Caco-2 (cell line): ENCODE measurements around the gene MED12L. TPM values are rescaled to one million over a fixed set of nuclear protein-coding genes. Genes with fewer than 3 reads are reported as not detected.

ENCODE experiments used
- BruUV-seq: library from RNA; stranded (reverse); fragments of 400-500 nt; replicated peaks from 2 replicates; lab custom pipeline; 2021; lab: Mats Ljungman, UMichigan
- CTCF ChIA-PET: fragments of 300-600 bp; sonication (Branson Sonifier 250); formaldehyde crosslinking; loops from one replicate; lab custom pipeline; 2022; ENCODE audit warnings: antibody characterized with exemption; lab: Charles Lee
- POLR2A ChIA-PET: fragments of 300-600 bp; sonication (Branson Sonifier 250); formaldehyde crosslinking; loops from one replicate; lab custom pipeline; 2022; ENCODE audit warnings: antibody characterized with exemption; lab: Charles Lee
- DNase-seq, 2 experiments: peaks; one replicate each; pipeline versions ENCODE4 v3.0.0 to v3.0.0-alpha.2; 2020 to 2022
- H3K27me3 ChIP-seq: replicated peaks from 2 replicates; pipeline ENCODE4 v1.6.0; 2011; ENCODE audit warnings: low read length; ENCODE audit not compliant: control insufficient read depth, insufficient read depth
- H3K36me3 ChIP-seq: 2 replicates; pipeline ENCODE4 v1.5.1; 2011; ENCODE audit warnings: low read length; ENCODE audit not compliant: control insufficient read depth, insufficient read depth
- H3K4me1 ChIP-seq: fragments of 250-450 bp; sonication (Bioruptor Pico); 2 replicates; pipeline ENCODE4 v1.5.1; 2020; ENCODE audit warnings: mild to moderate bottlenecking
- H3K4me3 ChIP-seq: 2 replicates; pipeline ENCODE4 v1.5.1; 2011; ENCODE audit warnings: low read depth, mild to moderate bottlenecking, control low read depth, low read length
- H3K9me3 ChIP-seq: fragments of 250-450 bp; sonication (Bioruptor Pico); 2 replicates; pipeline ENCODE4 v1.5.1; 2020; ENCODE audit warnings: mild to moderate bottlenecking, moderate library complexity
- H3K27ac Mint-ChIP-seq: one replicate; pipeline ENCODE4 v1.8.0; 2022; ENCODE audit warnings: mixed read lengths; ENCODE audit not compliant: unreplicated experiment
- H3K27me3 Mint-ChIP-seq: one replicate; pipeline ENCODE4 v1.8.0; 2022; ENCODE audit warnings: mixed read lengths; ENCODE audit not compliant: insufficient read depth, unreplicated experiment
- H3K36me3 Mint-ChIP-seq: one replicate; pipeline ENCODE4 v1.8.0; 2022; ENCODE audit warnings: mild to moderate bottlenecking, mixed read lengths; ENCODE audit not compliant: insufficient read depth, unreplicated experiment
- H3K4me1 Mint-ChIP-seq: one replicate; pipeline ENCODE4 v1.8.0; 2022; ENCODE audit warnings: low read depth, mixed read lengths; ENCODE audit not compliant: unreplicated experiment
- H3K4me3 Mint-ChIP-seq: one replicate; pipeline ENCODE4 v1.8.0; 2022; ENCODE audit warnings: mild to moderate bottlenecking, moderate library complexity, mixed read lengths; ENCODE audit not compliant: unreplicated experiment
- H3K9me3 Mint-ChIP-seq: one replicate; pipeline ENCODE4 v1.8.0; 2022; ENCODE audit warnings: mixed read lengths; ENCODE audit not compliant: unreplicated experiment
- CTCF ChIP-seq, 2 experiments: fragments of 200-600 bp in 1 of 2; IDR thresholded peaks; 1 replicate in 1 of 2; 2 replicates in 1 of 2; pipeline versions ENCODE4 v1.5.1 to v1.8.0; 2011 to 2022; ENCODE audit warnings: antibody characterized with exemption in 1 of 2, control low read depth in 1 of 2, inconsistent platforms in 1 of 2, low read depth in 1 of 2, low read length in 1 of 2, mild to moderate bottlenecking in 1 of 2, moderate library complexity in 1 of 2; ENCODE audit not compliant: insufficient read depth in 1 of 2, severe bottlenecking in 1 of 2, unreplicated experiment in 1 of 2
- intact Hi-C: fragments of 100-400 bp; cut with micrococcal nuclease; formaldehyde crosslinking; loops from one replicate; pipeline ENCODE4 v1.10.0; 2022; ENCODE audit not compliant: unreplicated experiment
- total RNA-seq: library from RNA; stranded (reverse); gene quantifications from 2 replicates; pipeline ENCODE4 v1.2.3, GENCODE V29; 2022

Gene MED12L
- total RNA-seq, 1 experiment from 2014 or later, result 21.5 TPM

GRCh38 chr3:151362751-151363174 lies 277.3 kb downstream of the MED12L start:
- Mint-ChIP-seq H3K9me3 (no peaks in the 10 kb centered on the region), H3K27ac (no peak overlapping the region), H3K36me3 (peaks cover 5% of the 10 kb centered on the region), H3K27me3 (no peaks in the 10 kb centered on the region), H3K4me3 (no peak overlapping the region), H3K4me1 (no peaks in the 10 kb centered on the region)
- DNase-seq, result no peak
- ChIA-PET CTCF (no interaction called here), POLR2A (no interaction called here)
- no peaks in the 10 kb centered on the region for H3K36me3 ChIP-seq
- BruUV-seq, result no TSS peak
- intact Hi-C loops, result no loop called here
- no peaks in the 10 kb centered on the region for H3K27me3 ChIP-seq
- TF ChIP-seq CTCF (IDR thresholded peaks at IDR 0.05; ENCODE audit: insufficient read depth in 1 of 2, low read depth in 1 of 2, low read length in 1 of 2, severe bottlenecking in 1 of 2, unreplicated experiment in 1 of 2), result no peak
- H3K9me3 ChIP-seq, result no peaks in the 10 kb centered on the region
- no peaks in the 10 kb centered on the region for H3K4me1 ChIP-seq
- H3K4me3 ChIP-seq, result no peak overlapping the region

GRCh38 chr3:151366993-151367392 lies 281.5 kb downstream of the MED12L start:
- intact Hi-C loops, result no loop called here
- H3K4me1 Mint-ChIP-seq, result no peaks in the 10 kb centered on the region
- H3K4me3 Mint-ChIP-seq, result no peak overlapping the region
- BruUV-seq, result no TSS peak
- H3K27ac Mint-ChIP-seq, result no peak overlapping the region
- H3K36me3 ChIP-seq, result no peaks in the 10 kb centered on the region
- H3K4me3 ChIP-seq, result no peak overlapping the region
- no peaks in the 10 kb centered on the region for H3K27me3 ChIP-seq
- no peak for TF ChIP-seq CTCF (IDR thresholded peaks at IDR 0.05; ENCODE audit: insufficient read depth in 1 of 2, low read depth in 1 of 2, low read length in 1 of 2, severe bottlenecking in 1 of 2, unreplicated experiment in 1 of 2)
- H3K27me3 Mint-ChIP-seq, result no peaks in the 10 kb centered on the region
- no peaks in the 10 kb centered on the region for H3K9me3 Mint-ChIP-seq
- ChIA-PET POLR2A (no interaction called here), CTCF (no interaction called here)
- H3K4me1 ChIP-seq, result no peaks in the 10 kb centered on the region
- no peaks in the 10 kb centered on the region for H3K9me3 ChIP-seq
- H3K36me3 Mint-ChIP-seq, result no peaks in the 10 kb centered on the region
- DNase-seq, result no peak

GRCh38 chr3:151367448-151367847 lies 282.0 kb downstream of the MED12L start:
- BruUV-seq, result no TSS peak
- Histone ChIP-seq H3K4me3 (no peak overlapping the region), H3K4me1 (no peaks in the 10 kb centered on the region), H3K27me3 (no peaks in the 10 kb centered on the region), H3K36me3 (no peaks in the 10 kb centered on the region), H3K9me3 (no peaks in the 10 kb centered on the region)
- no peak for DNase-seq
- H3K36me3 Mint-ChIP-seq, result no peaks in the 10 kb centered on the region
- ChIA-PET POLR2A (no interaction called here), CTCF (no interaction called here)
- H3K4me3 Mint-ChIP-seq, result no peak overlapping the region
- H3K27me3 Mint-ChIP-seq, result no peaks in the 10 kb centered on the region
- intact Hi-C loops, result no loop called here
- no peak for TF ChIP-seq CTCF (IDR thresholded peaks at IDR 0.05; ENCODE audit: insufficient read depth in 1 of 2, low read depth in 1 of 2, low read length in 1 of 2, severe bottlenecking in 1 of 2, unreplicated experiment in 1 of 2)
- no peaks in the 10 kb centered on the region for H3K9me3 Mint-ChIP-seq
- no peaks in the 10 kb centered on the region for H3K4me1 Mint-ChIP-seq
- no peak overlapping the region for H3K27ac Mint-ChIP-seq
